ENCODE measurements around the gene IL13RA2.

IL13RA2 gene

GRCh38 chrX:115017455-115017854 is at the start of gene IL13RA2:
Gene IL13RA2 (minus strand): TSS chrX:115017616. CDS start chrX:115017269, 347 bp downstream.
- no peak for DNase-seq (ENCODE audit: low read depth in 1 of 2, low spot score in 1 of 2)

GRCh38 chrX:115065304-115065703 is 47.9 kb upstream of the IL13RA2 start:
- DNase-seq (ENCODE audit: low read depth in 1 of 2, low spot score in 1 of 2) = no peak

GRCh38 chrX:115060013-115060412 is 42.6 kb upstream of the IL13RA2 start:
- DNase-seq (ENCODE audit: low read depth in 1 of 2, low spot score in 1 of 2) = no peak

- DNase-seq (ENCODE audit: low read depth in 1 of 2, low spot score in 1 of 2) = no peak
These were observed 40.9 kb upstream of the IL13RA2 start for GRCh38 chrX:115058276-115058675.

GRCh38 chrX:115054876-115055275 is 37.5 kb upstream of the IL13RA2 start:
- no peak for DNase-seq (ENCODE audit: low read depth in 1 of 2, low spot score in 1 of 2)

GRCh38 chrX:115053223-115053622 is 35.8 kb upstream of the IL13RA2 start:
- no peak for DNase-seq (ENCODE audit: low read depth in 1 of 2, low spot score in 1 of 2)

GRCh38 chrX:115047715-115048114 is 30.3 kb upstream of the IL13RA2 start:
- no peak for DNase-seq (ENCODE audit: low read depth in 1 of 2, low spot score in 1 of 2)

- no peak for DNase-seq (ENCODE audit: low read depth in 1 of 2, low spot score in 1 of 2)
These were observed 29.8 kb upstream of the IL13RA2 start for GRCh38 chrX:115047181-115047580.

GRCh38 chrX:115040417-115040816 is 23.0 kb upstream of the IL13RA2 start:
- DNase-seq (ENCODE audit: low read depth in 1 of 2, low spot score in 1 of 2) = no peak

GRCh38 chrX:115038406-115038805 is 21.0 kb upstream of the IL13RA2 start:
- no peak for DNase-seq (ENCODE audit: low read depth in 1 of 2, low spot score in 1 of 2)

- no peak for DNase-seq (ENCODE audit: low read depth in 1 of 2, low spot score in 1 of 2)
These were observed 18.6 kb upstream of the IL13RA2 start for GRCh38 chrX:115036029-115036428.

GRCh38 chrX:115031989-115032388 is 14.6 kb upstream of the IL13RA2 start:
- no peak for DNase-seq (ENCODE audit: low read depth in 1 of 2, low spot score in 1 of 2)

- no peak for DNase-seq (ENCODE audit: low read depth in 1 of 2, low spot score in 1 of 2)
These were observed 13.2 kb upstream of the IL13RA2 start for GRCh38 chrX:115030625-115031024.

GRCh38 chrX:115029869-115030570 is 12.6 kb upstream of the IL13RA2 start:
- DNase-seq (ENCODE audit: low read depth in 1 of 2, low spot score in 1 of 2) = no peak

GRCh38 chrX:115029440-115029839 is 12.0 kb upstream of the IL13RA2 start:
- no peak for DNase-seq (ENCODE audit: low read depth in 1 of 2, low spot score in 1 of 2)

GRCh38 chrX:115023811-115024210 is 6.4 kb upstream of the IL13RA2 start:
- DNase-seq (ENCODE audit: low read depth in 1 of 2, low spot score in 1 of 2) = no peak

GRCh38 chrX:115023139-115023538 is 5.7 kb upstream of the IL13RA2 start:
- DNase-seq (ENCODE audit: low read depth in 1 of 2, low spot score in 1 of 2) = no peak

- no peak for DNase-seq (ENCODE audit: low read depth in 1 of 2, low spot score in 1 of 2)
These were observed 3.7 kb upstream of the IL13RA2 start for GRCh38 chrX:115021121-115021520.

GRCh38 chrX:115018944-115019343 is 1.5 kb upstream of the IL13RA2 start:
- no peak for DNase-seq (ENCODE audit: low read depth in 1 of 2, low spot score in 1 of 2)

- DNase-seq (ENCODE audit: low read depth in 1 of 2, low spot score in 1 of 2) = no peak
These were observed 728 bp upstream of the IL13RA2 start for GRCh38 chrX:115018040-115018647.

GRCh38 chrX:115013705-115014104 is 3.7 kb downstream of the IL13RA2 start:
- no peak for DNase-seq (ENCODE audit: low read depth in 1 of 2, low spot score in 1 of 2)

- no peak for DNase-seq (ENCODE audit: low read depth in 1 of 2, low spot score in 1 of 2)
These were observed 6.0 kb downstream of the IL13RA2 start for GRCh38 chrX:115011428-115011827.

GRCh38 chrX:114999906-115000305 is 17.5 kb downstream of the IL13RA2 start:
- no peak for DNase-seq (ENCODE audit: low read depth in 1 of 2, low spot score in 1 of 2)
